OCI-LY7 (cell line): Measurements from ENCODE around the gene PRDM5.

Source experiments
- EZH2phosphoT487 ChIP-seq: fragments of 200-600 bp; sonication (generic); IDR thresholded peaks from 2 replicates; pipeline ENCODE4 v1.6.1; 2018; ENCODE audit warnings: low read depth, borderline replicate concordance, mild to moderate bottlenecking, mixed run types, antibody characterized with exemption, low read length, moderate library complexity, mixed read lengths
- TF ChIP-seq, protein P1 (sequence below): fragments of 200-600 bp; sonication (generic); conservative IDR thresholded peaks from 2 replicates; pipeline ENCODE4 v1.5.1; 2014; ENCODE audit warnings: mild to moderate bottlenecking, antibody characterized with exemption, low read length, moderate library complexity, mixed read lengths

DNA sequence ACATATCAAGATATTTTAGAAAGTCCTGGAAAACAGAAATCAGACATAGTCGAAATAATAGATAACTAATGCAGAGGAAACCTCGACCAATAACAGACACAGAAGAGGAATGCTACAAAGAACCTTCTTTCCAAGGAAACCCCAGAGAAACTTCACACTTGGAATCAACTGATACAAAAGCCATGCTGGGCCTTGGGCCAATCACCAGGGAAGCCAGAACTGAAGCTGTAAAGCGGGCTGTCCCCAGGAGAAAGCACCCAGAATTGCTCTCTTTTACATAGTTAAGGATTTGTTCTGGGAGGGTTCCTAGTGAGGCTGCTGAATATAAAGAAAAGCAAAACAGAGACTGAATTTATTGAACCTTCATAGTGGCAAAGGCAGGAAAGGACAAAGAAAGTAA, 100.5 kb downstream of the PRDM5 start:
- TF ChIP-seq, protein P1, sequence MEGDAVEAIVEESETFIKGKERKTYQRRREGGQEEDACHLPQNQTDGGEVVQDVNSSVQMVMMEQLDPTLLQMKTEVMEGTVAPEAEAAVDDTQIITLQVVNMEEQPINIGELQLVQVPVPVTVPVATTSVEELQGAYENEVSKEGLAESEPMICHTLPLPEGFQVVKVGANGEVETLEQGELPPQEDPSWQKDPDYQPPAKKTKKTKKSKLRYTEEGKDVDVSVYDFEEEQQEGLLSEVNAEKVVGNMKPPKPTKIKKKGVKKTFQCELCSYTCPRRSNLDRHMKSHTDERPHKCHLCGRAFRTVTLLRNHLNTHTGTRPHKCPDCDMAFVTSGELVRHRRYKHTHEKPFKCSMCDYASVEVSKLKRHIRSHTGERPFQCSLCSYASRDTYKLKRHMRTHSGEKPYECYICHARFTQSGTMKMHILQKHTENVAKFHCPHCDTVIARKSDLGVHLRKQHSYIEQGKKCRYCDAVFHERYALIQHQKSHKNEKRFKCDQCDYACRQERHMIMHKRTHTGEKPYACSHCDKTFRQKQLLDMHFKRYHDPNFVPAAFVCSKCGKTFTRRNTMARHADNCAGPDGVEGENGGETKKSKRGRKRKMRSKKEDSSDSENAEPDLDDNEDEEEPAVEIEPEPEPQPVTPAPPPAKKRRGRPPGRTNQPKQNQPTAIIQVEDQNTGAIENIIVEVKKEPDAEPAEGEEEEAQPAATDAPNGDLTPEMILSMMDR = no peak
- no peak for TF ChIP-seq EZH2phosphoT487
